GM19463 (cell line): ENCODE data around the gene CBFA2T3.

Experiments
- ATAC-seq: cut with Tn5 transposase; IDR thresholded peaks from one replicate; pipeline ENCODE4 v1.9.1; 2021; ENCODE audit warnings: mild to moderate bottlenecking, moderate library complexity; ENCODE audit not compliant: unreplicated experiment

Gene CBFA2T3

GRCh38 chr16:88844419-88845036 is 132.5 kb downstream of the CBFA2T3 start:
- no peak for ATAC-seq

GRCh38 chr16:88843256-88843655 is 133.8 kb downstream of the CBFA2T3 start:
- ATAC-seq, result no peak

GRCh38 chr16:88842806-88843205 is 134.2 kb downstream of the CBFA2T3 start:
- no peak for ATAC-seq

GRCh38 chr16:88842308-88842756 is 134.7 kb downstream of the CBFA2T3 start:
- ATAC-seq, result no peak

- no peak for ATAC-seq
Measured at GRCh38 chr16:88841521-88842307, 135.3 kb downstream of the CBFA2T3 start.

- no peak for ATAC-seq
Measured at GRCh38 chr16:88840600-88841215, 136.3 kb downstream of the CBFA2T3 start.

GRCh38 chr16:88839745-88840599 is 137.0 kb downstream of the CBFA2T3 start:
- no peak for ATAC-seq

GRCh38 chr16:88839026-88839529 is 137.9 kb downstream of the CBFA2T3 start:
- ATAC-seq, result no peak

GRCh38 chr16:88838566-88838965 is 138.4 kb downstream of the CBFA2T3 start:
- ATAC-seq, result no peak

GRCh38 chr16:88837806-88838205 is 139.2 kb downstream of the CBFA2T3 start:
- ATAC-seq, result no peak

GRCh38 chr16:88836791-88837190 is 140.2 kb downstream of the CBFA2T3 start:
- no peak for ATAC-seq

- ATAC-seq, result no peak
Measured at GRCh38 chr16:88835818-88836217, 141.2 kb downstream of the CBFA2T3 start.

- no peak for ATAC-seq
Measured at GRCh38 chr16:88835383-88835782, 141.6 kb downstream of the CBFA2T3 start.

- no peak for ATAC-seq
Measured at GRCh38 chr16:88834670-88835069, 142.3 kb downstream of the CBFA2T3 start.

- no peak for ATAC-seq
Measured at GRCh38 chr16:88833086-88833485, 143.9 kb downstream of the CBFA2T3 start.

GRCh38 chr16:88831838-88832237 is 145.2 kb downstream of the CBFA2T3 start:
- no peak for ATAC-seq

- ATAC-seq, result no peak
Measured at GRCh38 chr16:88830783-88831182, 146.2 kb downstream of the CBFA2T3 start.

- ATAC-seq, result no peak
Measured at GRCh38 chr16:88830258-88830657, 146.7 kb downstream of the CBFA2T3 start.

GRCh38 chr16:88828711-88829110 is 148.3 kb downstream of the CBFA2T3 start:
- no peak for ATAC-seq

- ATAC-seq, result no peak
Measured at GRCh38 chr16:88827727-88828126, 149.3 kb downstream of the CBFA2T3 start.
